ENCODE results near the gene HAUS2.
"Not testable (repeated sequence)": the region's sequence is repeated elsewhere in the genome, so short reads cannot be mapped to it uniquely, and the experiment has no call there.

DNA sequence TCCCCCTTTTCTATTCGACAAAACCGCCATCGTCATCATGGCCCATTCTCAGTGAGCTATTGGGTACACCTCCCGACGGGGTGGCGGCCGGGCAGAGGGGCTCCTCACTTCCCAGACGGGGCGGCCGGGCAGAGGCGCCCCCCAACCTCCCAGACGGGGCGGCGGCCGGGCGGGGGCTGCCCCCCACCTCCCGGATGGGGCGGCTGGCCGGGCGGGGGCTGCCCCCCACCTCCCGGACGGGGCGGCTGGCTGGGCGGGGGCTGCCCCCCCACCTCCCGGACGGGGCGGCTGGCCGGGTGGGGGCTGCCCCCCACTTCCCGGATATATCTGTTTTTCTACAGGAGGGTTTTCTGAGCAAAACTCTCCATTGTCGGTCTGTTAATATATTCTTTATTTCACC lies 52.7 kb downstream of the HAUS2 start:
- TF ChIP-seq CTCF (IDR thresholded peaks at IDR 0.05 in 2 of 3, conservative IDR thresholded peaks at IDR 0.05 in 1 of 3; ENCODE audit: borderline replicate concordance in 1 of 3, insufficient read depth in 1 of 3, low read depth in 2 of 3, low read length in 2 of 3); POLR2A (IDR thresholded peaks at IDR 0.05; ENCODE audit: borderline replicate concordance, extremely low read depth, insufficient read depth, insufficient read length); POLR2AphosphoS5 (IDR thresholded peaks at IDR 0.05; ENCODE audit: low read depth, low read length); RAD21 (IDR thresholded peaks at IDR 0.05; ENCODE audit: low read depth); CEBPB (IDR thresholded peaks at IDR 0.05; ENCODE audit: low read depth); ZNF274 (IDR thresholded peaks at IDR 0.05; ENCODE audit: low read depth, low read length); TCF7L2 (IDR thresholded peaks at IDR 0.05; ENCODE audit: borderline replicate concordance, extremely low read depth, insufficient read depth, insufficient read length): not testable (repeated sequence)
- TF ChIP-seq, protein P1, sequence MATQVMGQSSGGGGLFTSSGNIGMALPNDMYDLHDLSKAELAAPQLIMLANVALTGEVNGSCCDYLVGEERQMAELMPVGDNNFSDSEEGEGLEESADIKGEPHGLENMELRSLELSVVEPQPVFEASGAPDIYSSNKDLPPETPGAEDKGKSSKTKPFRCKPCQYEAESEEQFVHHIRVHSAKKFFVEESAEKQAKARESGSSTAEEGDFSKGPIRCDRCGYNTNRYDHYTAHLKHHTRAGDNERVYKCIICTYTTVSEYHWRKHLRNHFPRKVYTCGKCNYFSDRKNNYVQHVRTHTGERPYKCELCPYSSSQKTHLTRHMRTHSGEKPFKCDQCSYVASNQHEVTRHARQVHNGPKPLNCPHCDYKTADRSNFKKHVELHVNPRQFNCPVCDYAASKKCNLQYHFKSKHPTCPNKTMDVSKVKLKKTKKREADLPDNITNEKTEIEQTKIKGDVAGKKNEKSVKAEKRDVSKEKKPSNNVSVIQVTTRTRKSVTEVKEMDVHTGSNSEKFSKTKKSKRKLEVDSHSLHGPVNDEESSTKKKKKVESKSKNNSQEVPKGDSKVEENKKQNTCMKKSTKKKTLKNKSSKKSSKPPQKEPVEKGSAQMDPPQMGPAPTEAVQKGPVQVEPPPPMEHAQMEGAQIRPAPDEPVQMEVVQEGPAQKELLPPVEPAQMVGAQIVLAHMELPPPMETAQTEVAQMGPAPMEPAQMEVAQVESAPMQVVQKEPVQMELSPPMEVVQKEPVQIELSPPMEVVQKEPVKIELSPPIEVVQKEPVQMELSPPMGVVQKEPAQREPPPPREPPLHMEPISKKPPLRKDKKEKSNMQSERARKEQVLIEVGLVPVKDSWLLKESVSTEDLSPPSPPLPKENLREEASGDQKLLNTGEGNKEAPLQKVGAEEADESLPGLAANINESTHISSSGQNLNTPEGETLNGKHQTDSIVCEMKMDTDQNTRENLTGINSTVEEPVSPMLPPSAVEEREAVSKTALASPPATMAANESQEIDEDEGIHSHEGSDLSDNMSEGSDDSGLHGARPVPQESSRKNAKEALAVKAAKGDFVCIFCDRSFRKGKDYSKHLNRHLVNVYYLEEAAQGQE (IDR thresholded peaks at IDR 0.05; ENCODE audit: low read depth) = not testable (repeated sequence)
